Breast epithelium (tissue), 4 donors: ENCODE data around the gene RSRP1. TPM values are rescaled to one million over a fixed set of nuclear protein-coding genes. Genes with fewer than 3 reads are reported as not detected.

Experiments
- DNase-seq, 2 donors: peaks; one replicate each; pipeline ENCODE4 v3.0.0-alpha.2; 2019; ENCODE audit warnings: low spot score in 2 of 2
- H3K27ac ChIP-seq, 2 donors: fragments of 200-600 bp; sonication (generic) in 1 of 2; one replicate each; pipeline ENCODE4 v1.5.1; 2016 to 2019; ENCODE audit warnings: mild to moderate bottlenecking in 1 of 2
- H3K27me3 ChIP-seq, 2 donors: fragments of 200-600 bp; sonication (generic) in 1 of 2; one replicate each; pipeline versions ENCODE4 v1.5.1 to v1.6.0; 2017 to 2019; ENCODE audit warnings: control low read depth in 1 of 2, mild to moderate bottlenecking in 1 of 2
- H3K36me3 ChIP-seq: fragments of 200-600 bp; one replicate; pipeline ENCODE4 v1.5.1; 2019
- H3K4me1 ChIP-seq, 2 donors: fragments of 200-600 bp; sonication (generic); one replicate each; pipeline ENCODE4 v1.5.1; 2016 to 2019; ENCODE audit warnings: control low read depth in 1 of 2
- H3K4me3 ChIP-seq, 3 donors: fragments of 200-600 bp; sonication (generic); 1 replicate in 2 of 3; 2 replicates in 1 of 3; pipeline ENCODE4 v1.5.1; 2016 to 2019; ENCODE audit warnings: mild to moderate bottlenecking in 3 of 3, moderate library complexity in 2 of 3
- H3K9me3 ChIP-seq, 2 donors: fragments of 200-600 bp; sonication (generic) in 1 of 2; one replicate each; pipeline ENCODE4 v1.5.1; 2016 to 2019; ENCODE audit warnings: control low read depth in 1 of 2
- CTCF ChIP-seq, 3 donors: fragments of 450-650 bp; IDR thresholded peaks; one replicate each; pipeline ENCODE4 v1.5.1; 2016 to 2017; ENCODE audit warnings: antibody characterized with exemption in 3 of 3, mild to moderate bottlenecking in 3 of 3, moderate library complexity in 3 of 3
- POLR2A ChIP-seq: fragments of 450-650 bp; IDR thresholded peaks from one replicate; pipeline ENCODE4 v1.6.1; 2016; ENCODE audit warnings: antibody characterized with exemption, mild to moderate bottlenecking, moderate library complexity
- POLR2AphosphoS5 ChIP-seq, 3 donors: sonication (generic); formaldehyde crosslinking; IDR thresholded peaks; one replicate each; pipeline ENCODE4 v1.6.1; 2017; ENCODE audit warnings: antibody characterized with exemption in 3 of 3
- intact Hi-C: fragments of 100-400 bp; cut with DNase I; formaldehyde crosslinking; loops from one replicate; pipeline ENCODE4 v1.15.1; 2023; ENCODE audit warnings: low total_unique reads
- total RNA-seq, 3 donors: library from RNA; depleted of rRNA; stranded (reverse); fragments of >200 nt; gene quantifications; one replicate each; pipeline ENCODE4 v1.1.0, GENCODE V29; 2016

Gene RSRP1
- total RNA-seq, 3 donors from 2014 or later, result 155 to 215 (median 164) TPM

- DNase-seq, result peak in 1 of 2 donors; percentile 60
- Histone ChIP-seq H3K4me3 (peak overlapping the region; percentile 78 to 97 (median 85)), H3K27me3 (no peaks in the 10 kb centered on the region), H3K36me3 (peaks cover 4% of the 10 kb centered on the region), H3K9me3 (no peaks in the 10 kb centered on the region), H3K27ac (peak overlapping the region; percentile 98 to 99), H3K4me1 (peaks cover 0 to 18% of the 10 kb centered on the region in 2 donors)
- no peak for TF ChIP-seq CTCF (IDR thresholded peaks at IDR 0.05)
- TF ChIP-seq POLR2A, result no peak
- peak in 1 of 3 donors; percentile 24 for TF ChIP-seq POLR2AphosphoS5 (IDR thresholded peaks at IDR 0.05)
- intact Hi-C loops, result loop anchor here (5.0 kb wide), 1 partner anchor 586 kb away; no protein-coding TSS in a partner anchor
These were observed 642 bp downstream of the RSRP1 start for GRCh38 chr1:25246600-25247023.

GRCh38 chr1:25245809-25246599 is 1.2 kb downstream of the RSRP1 start:
- H3K27ac ChIP-seq, result peak overlapping the region; percentile 98 to 99

GRCh38 chr1:25245393-25245792 is 1.9 kb downstream of the RSRP1 start:
- Histone ChIP-seq H3K36me3 (peaks cover 4% of the 10 kb centered on the region), H3K4me1 (peaks cover 4 to 24% of the 10 kb centered on the region in 2 donors), H3K4me3 (peak overlapping the region; percentile 78 to 97 (median 85))

More at GRCh38 chr1:25245809-25246599, 1.2 kb downstream of the RSRP1 start:
- no peaks in the 10 kb centered on the region for H3K27me3 ChIP-seq
- no peaks in the 10 kb centered on the region for H3K9me3 ChIP-seq
- peaks cover 4% of the 10 kb centered on the region for H3K36me3 ChIP-seq
- peaks cover 0 to 18% of the 10 kb centered on the region in 2 donors for H3K4me1 ChIP-seq
- no peak for DNase-seq
- H3K4me3 ChIP-seq, result peak overlapping the region; percentile 78 to 97 (median 85)
- intact Hi-C loops, result loop anchor here (5.0 kb wide), 1 partner anchor 586 kb away; no protein-coding TSS in a partner anchor
- TF ChIP-seq CTCF (IDR thresholded peaks at IDR 0.05) (no peak), POLR2A (no peak), POLR2AphosphoS5 (IDR thresholded peaks at IDR 0.05) (no peak)

GRCh38 chr1:25243907-25244306 is 3.3 kb downstream of the RSRP1 start:
- H3K4me3 ChIP-seq, result no peak overlapping the region
- TF ChIP-seq POLR2AphosphoS5 (IDR thresholded peaks at IDR 0.05) (no peak), POLR2A (no peak), CTCF (IDR thresholded peaks at IDR 0.05) (no peak)
- H3K9me3 ChIP-seq, result no peaks in the 10 kb centered on the region
- no peaks in the 10 kb centered on the region for H3K27me3 ChIP-seq
- no peak for DNase-seq
- peaks cover 4% of the 10 kb centered on the region for H3K36me3 ChIP-seq
- intact Hi-C loops, result no loop called here
- H3K4me1 ChIP-seq, result peaks cover 7 to 26% of the 10 kb centered on the region in 2 donors
- no peak overlapping the region for H3K27ac ChIP-seq

More at GRCh38 chr1:25245393-25245792, 1.9 kb downstream of the RSRP1 start:
- Histone ChIP-seq H3K27ac (peak overlapping the region; percentile 98 to 99), H3K9me3 (no peaks in the 10 kb centered on the region), H3K27me3 (no peaks in the 10 kb centered on the region)
- DNase-seq, result no peak
- intact Hi-C loops, result loop anchor here (5.0 kb wide), 1 partner anchor 587 kb away; no protein-coding TSS in a partner anchor
- no peak for TF ChIP-seq POLR2A
- no peak for TF ChIP-seq CTCF (IDR thresholded peaks at IDR 0.05)
